Adipose tissue (tissue), 3 donors: ENCODE data around the gene TREM2. TPM values are rescaled to one million over a fixed set of nuclear protein-coding genes. Genes with fewer than 3 reads are reported as not detected.

Source experiments
- H3K27ac ChIP-seq: one replicate; pipeline ENCODE4 v1.5.1; 2013; ENCODE audit warnings: low read depth, low read length
- WGBS, 3 donors: extraction: QIAGEN DNeasy Blood & Tissue Kit; methylation state at CpG; one replicate each; pipeline ENCODE4 v1.1.7; 2013; 5-methylcytosine and 5-hydroxymethylcytosine counted together
- polyA plus RNA-seq, 3 donors: library from polyadenylated mRNA; stranded (reverse); fragments of 200-250 nt; gene quantifications; one replicate each; pipeline ENCODE4 v1.2.3, GENCODE V29; 2013
- donor health status: healthy with polysubstance abuse.
- donor health status: Bipolar disorder and iron deficiency.
- donor health status: healthy.

The TREM2 gene
- polyA plus RNA-seq, 3 donors: 0.53 to 2.3 TPM; not detected in 1

GRCh38 chr6:41187924-41188886 is 25.3 kb upstream of the TREM2 start:
- no peak overlapping the region for H3K27ac ChIP-seq
- WGBS, 3 donors: 85 to 86% (median 86%) methylated on average over 7 to 8 of the region's 8 CpGs

- WGBS, 3 donors: 43 to 58% (median 56%) methylated on average over 7 to 10 of the region's 10 CpGs
- H3K27ac ChIP-seq: no peak overlapping the region
Measured at GRCh38 chr6:41186031-41186562, 23.2 kb upstream of the TREM2 start.

- 78 to 87% (median 81%) methylated on average over 7 of the region's 7 CpGs for WGBS, 3 donors
- no peak overlapping the region for H3K27ac ChIP-seq
Measured at GRCh38 chr6:41184761-41185160, 21.8 kb upstream of the TREM2 start.

- H3K27ac ChIP-seq: no peak overlapping the region
- WGBS, 3 donors: 59 to 73% (median 61%) methylated on average over 4 of the region's 4 CpGs
Measured at GRCh38 chr6:41182069-41183034, 19.4 kb upstream of the TREM2 start.

- no peak overlapping the region for H3K27ac ChIP-seq
- 59 to 88% (median 79%) methylated on average over 1 of the region's 1 CpG for WGBS, 3 donors
Measured at GRCh38 chr6:41181566-41181965, 18.6 kb upstream of the TREM2 start.

GRCh38 chr6:41179163-41179562 is 16.2 kb upstream of the TREM2 start:
- WGBS, 3 donors: 51 to 78% (median 73%) methylated on average over 4 of the region's 4 CpGs
- H3K27ac ChIP-seq: no peak overlapping the region

- no peak overlapping the region for H3K27ac ChIP-seq
- 89 to 98% (median 92%) methylated on average over 2 of the region's 2 CpGs for WGBS, 3 donors
Measured at GRCh38 chr6:41177695-41178094, 14.8 kb upstream of the TREM2 start.

GRCh38 chr6:41177287-41177686 is 14.4 kb upstream of the TREM2 start:
- WGBS, 3 donors: 68 to 80% (median 74%) methylated on average over 3 of the region's 3 CpGs
- no peak overlapping the region for H3K27ac ChIP-seq

- 74 to 95% (median 88%) methylated on average over 12 of the region's 12 CpGs for WGBS, 3 donors
- H3K27ac ChIP-seq: no peak overlapping the region
Measured at GRCh38 chr6:41176189-41176588, 13.3 kb upstream of the TREM2 start.

- 77 to 97% (median 84%) methylated on average over 1 of the region's 1 CpG for WGBS, 3 donors
- H3K27ac ChIP-seq: no peak overlapping the region
Measured at GRCh38 chr6:41175084-41175483, 12.2 kb upstream of the TREM2 start.

- WGBS, 3 donors: 60 to 80% (median 62%) methylated on average over 2 of the region's 2 CpGs
- H3K27ac ChIP-seq: no peak overlapping the region
Measured at GRCh38 chr6:41174610-41175009, 11.7 kb upstream of the TREM2 start.

- 34 to 52% (median 45%) methylated on average over 3 of the region's 3 CpGs for WGBS, 3 donors
Measured at GRCh38 chr6:41171908-41172307, 9.0 kb upstream of the TREM2 start.

GRCh38 chr6:41170547-41171160 is 7.7 kb upstream of the TREM2 start:
- no peak overlapping the region for H3K27ac ChIP-seq
- WGBS, 3 donors: 72 to 75% (median 74%) methylated on average over 4 of the region's 4 CpGs

More at GRCh38 chr6:41171908-41172307, 9.0 kb upstream of the TREM2 start:
- H3K27ac ChIP-seq: no peak overlapping the region

GRCh38 chr6:41167173-41167963 is 4.5 kb upstream of the TREM2 start:
- H3K27ac ChIP-seq: no peak overlapping the region
- WGBS, 3 donors: 64 to 71% (median 71%) methylated on average over 5 of the region's 5 CpGs

- no peak overlapping the region for H3K27ac ChIP-seq
- WGBS, 3 donors: 85 to 91% (median 90%) methylated on average over 4 of the region's 4 CpGs
Measured at GRCh38 chr6:41164551-41165120, 1.7 kb upstream of the TREM2 start.

GRCh38 chr6:41163419-41163717 is 452 bp upstream of the TREM2 start:
- H3K27ac ChIP-seq: no peak overlapping the region
- WGBS, 3 donors: 87 to 93% (median 91%) methylated on average over 1 of the region's 1 CpG

- 53 to 70% (median 57%) methylated on average over 13 of the region's 13 CpGs for WGBS, 3 donors
- H3K27ac ChIP-seq: no peak overlapping the region
Measured at GRCh38 chr6:41161851-41162552, 914 bp downstream of the TREM2 start.
